ENCODE data around the gene DRG2.

DNA sequence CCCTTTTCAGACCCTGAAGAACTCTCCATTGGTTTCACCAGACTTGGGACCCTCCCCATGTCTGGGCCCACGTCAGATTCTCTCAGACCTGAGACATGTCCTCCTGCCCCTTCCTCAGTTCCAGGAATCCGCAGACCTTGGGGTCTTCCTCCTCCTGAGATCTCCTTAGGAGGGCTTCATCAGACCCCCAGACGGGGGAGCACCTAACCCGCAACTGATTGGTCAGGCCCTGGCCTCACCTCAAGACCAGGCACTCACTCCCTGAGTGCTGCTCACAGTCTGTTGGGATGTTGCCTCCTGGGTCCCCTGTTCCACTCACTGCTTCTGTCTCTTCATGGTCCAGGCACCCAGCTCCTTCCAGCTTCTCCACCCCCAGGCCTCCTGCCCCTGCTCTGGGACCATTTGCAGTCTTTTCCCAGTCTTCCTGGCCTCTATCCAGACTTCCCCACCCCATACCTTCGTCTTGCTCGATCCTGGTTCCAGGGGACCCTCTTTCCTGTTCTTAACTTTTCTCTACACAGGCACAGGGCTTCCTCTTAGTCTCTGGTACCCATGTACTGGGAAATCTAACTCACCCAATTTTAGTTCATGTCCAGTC, 47.4 kb upstream of the DRG2 start:
- TF ChIP-seq GATA2 (IDR thresholded peaks at IDR 0.05; ENCODE audit: low read depth, low read length) (no peak), GATA3 (IDR thresholded peaks at IDR 0.05; ENCODE audit: low read depth, low read length) (no peak)
